OCI-LY7 (cell line): ENCODE data around the gene TPR. TPM values are rescaled to one million over a fixed set of nuclear protein-coding genes. Genes with fewer than 3 reads are reported as not detected.

ENCODE experiments used
- BruUV-seq: library from RNA; stranded (reverse); fragments of 400-500 nt; replicated peaks from 2 replicates; lab custom pipeline; 2021; lab: Mats Ljungman, UMichigan
- CTCF ChIA-PET: fragments of 300-600 bp; sonication (Branson Sonifier 250); formaldehyde crosslinking; loops from one replicate; lab custom pipeline; 2022; ENCODE audit warnings: antibody characterized with exemption; ENCODE audit not compliant: unreplicated experiment; lab: Charles Lee
- POLR2A ChIA-PET: fragments of 300-600 bp; sonication (Branson Sonifier 250); formaldehyde crosslinking; loops from one replicate; lab custom pipeline; 2022; ENCODE audit warnings: antibody characterized with exemption; lab: Charles Lee
- DNase-seq: peaks from one replicate; pipeline ENCODE4 v3.0.0-alpha.2; 2015; ENCODE audit warnings: low spot score
- H2AFZ ChIP-seq: fragments of 200-600 bp; sonication (generic), shearing (Covaris generic); 2 replicates; pipeline ENCODE4 v1.6.1; 2014; ENCODE audit warnings: mild to moderate bottlenecking, antibody characterized with exemption, low read length, moderate library complexity
- H3K27ac ChIP-seq: fragments of 200-600 bp; sonication (generic); 2 replicates; pipeline ENCODE4 v1.5.1; 2014; ENCODE audit warnings: mixed run types, low read depth, mild to moderate bottlenecking, moderate library complexity, low read length, inconsistent platforms; ENCODE audit not compliant: poor library complexity, severe bottlenecking
- H3K36me3 ChIP-seq: fragments of 200-600 bp; sonication (generic); 2 replicates; pipeline ENCODE4 v1.6.1; 2014; ENCODE audit warnings: mild to moderate bottlenecking, antibody characterized with exemption, low read length, moderate library complexity, mixed read lengths; ENCODE audit not compliant: insufficient read depth
- H3K4me1 ChIP-seq: fragments of 200-600 bp; sonication (generic); 2 replicates; pipeline ENCODE4 v1.5.1; 2014; ENCODE audit warnings: mild to moderate bottlenecking, low read length; ENCODE audit not compliant: insufficient read depth, poor library complexity, severe bottlenecking
- H3K4me2 ChIP-seq: fragments of 200-600 bp; sonication (generic); 2 replicates; pipeline ENCODE4 v1.6.1; 2014; ENCODE audit warnings: mild to moderate bottlenecking, low read length
- H3K4me3 ChIP-seq: fragments of 200-600 bp; sonication (generic); 2 replicates; pipeline ENCODE4 v1.5.1; 2014; ENCODE audit warnings: mild to moderate bottlenecking, low read depth, low read length; ENCODE audit not compliant: poor library complexity, severe bottlenecking
- H3K79me2 ChIP-seq: fragments of 200-600 bp; sonication (generic); 2 replicates; pipeline ENCODE4 v1.6.1; 2016; ENCODE audit warnings: low read depth, mild to moderate bottlenecking, low read length, moderate library complexity, mixed read lengths; ENCODE audit not compliant: insufficient read depth
- H3K9me2 ChIP-seq: fragments of 200-600 bp; sonication (generic); 2 replicates; pipeline ENCODE4 v1.6.1; 2016; ENCODE audit warnings: mild to moderate bottlenecking, low read length, mixed read lengths; ENCODE audit not compliant: insufficient read depth
- H3K9me3 ChIP-seq: fragments of 200-600 bp; sonication (generic); 2 replicates; pipeline ENCODE4 v1.6.1; 2014; ENCODE audit warnings: mild to moderate bottlenecking, mixed run types, low read length, mixed read lengths
- H4K20me1 ChIP-seq: fragments of 200-600 bp; sonication (generic); 2 replicates; pipeline ENCODE4 v1.6.1; 2014; ENCODE audit warnings: mild to moderate bottlenecking, antibody characterized with exemption, low read length, moderate library complexity, mixed read lengths; ENCODE audit not compliant: insufficient read depth
- CTCF ChIP-seq: fragments of 200-600 bp; sonication (generic); conservative IDR thresholded peaks from 2 replicates; pipeline ENCODE4 v1.5.1; 2014; ENCODE audit warnings: mild to moderate bottlenecking, antibody characterized with exemption, low read length, moderate library complexity, mixed read lengths
- EZH2phosphoT487 ChIP-seq: fragments of 200-600 bp; sonication (generic); IDR thresholded peaks from 2 replicates; pipeline ENCODE4 v1.6.1; 2018; ENCODE audit warnings: low read depth, borderline replicate concordance, mild to moderate bottlenecking, mixed run types, antibody characterized with exemption, low read length, moderate library complexity, mixed read lengths
- intact Hi-C: fragments of 100-400 bp; cut with micrococcal nuclease; formaldehyde crosslinking; loops from one replicate; pipeline ENCODE4 v1.10.0; 2022; ENCODE audit not compliant: unreplicated experiment
- total RNA-seq, 2 experiments: library from RNA; depleted of rRNA in 1 of 2; stranded (reverse); fragments of >200 nt in 1 of 2; shearing (Covaris generic) in 1 of 2; gene quantifications; 2 replicates each; pipeline ENCODE4 v1.2.3, GENCODE V29; 2014 to 2022

TPR gene
- total RNA-seq, 2 experiments from 2014 or later = 92.1 to 136 TPM

GRCh38 chr1:186418503-186418902, 43.5 kb upstream of the TPR start:
- POLR2A ChIA-PET = interaction anchor here (0.7 to 1.5 kb wide), 4 partner anchors 9 to 299 kb away, joined by 3 to 5 read pairs (median 3); no protein-coding TSS in a partner anchor
- H4K20me1 ChIP-seq = no peaks in the 10 kb centered on the region
- no peak overlapping the region for H2AFZ ChIP-seq
- DNase-seq = no peak
- CTCF ChIA-PET = interaction anchor here (0.6 kb wide), 1 partner anchor 44 kb away, joined by 3 read pairs; the partner anchor contains the start of gene TPR
- H3K27ac ChIP-seq = no peak overlapping the region
- H3K4me1 ChIP-seq = peaks cover 5% of the 10 kb centered on the region
- no peak overlapping the region for H3K4me3 ChIP-seq
- H3K9me2 ChIP-seq = no peaks in the 10 kb centered on the region
- BruUV-seq = no TSS peak
- H3K36me3 ChIP-seq = peaks cover 32% of the 10 kb centered on the region
- H3K4me2 ChIP-seq = no peak overlapping the region
- H3K79me2 ChIP-seq = no peaks in the 10 kb centered on the region
- TF ChIP-seq EZH2phosphoT487 = no peak
- no peak for TF ChIP-seq CTCF
- H3K9me3 ChIP-seq = no peaks in the 10 kb centered on the region
- intact Hi-C loops = no loop called here

GRCh38 chr1:186413319-186413718, 38.3 kb upstream of the TPR start:
- no peaks in the 10 kb centered on the region for H3K9me3 ChIP-seq
- H3K27ac ChIP-seq = no peak overlapping the region
- H2AFZ ChIP-seq = no peak overlapping the region
- TF ChIP-seq CTCF = no peak
- no peak for TF ChIP-seq EZH2phosphoT487
- intact Hi-C loops = no loop called here
- H3K4me1 ChIP-seq = no peaks in the 10 kb centered on the region
- H4K20me1 ChIP-seq = no peaks in the 10 kb centered on the region
- BruUV-seq = no TSS peak
- DNase-seq = no peak
- POLR2A ChIA-PET = interaction anchor here (0.9 to 1.5 kb wide), 2 partner anchors 28 to 1122 kb away, joined by 3 to 4 read pairs; no protein-coding TSS in a partner anchor
- H3K4me2 ChIP-seq = no peak overlapping the region
- no peak overlapping the region for H3K4me3 ChIP-seq
- CTCF ChIA-PET = no interaction called here
- H3K36me3 ChIP-seq = peaks cover 53% of the 10 kb centered on the region
- H3K9me2 ChIP-seq = no peaks in the 10 kb centered on the region
- H3K79me2 ChIP-seq = no peaks in the 10 kb centered on the region

- intact Hi-C loops = loop anchor here (10.0 kb wide), 1 partner anchor 576 kb away; no protein-coding TSS in a partner anchor
- H3K9me3 ChIP-seq = no peaks in the 10 kb centered on the region
- H3K27ac ChIP-seq = no peak overlapping the region
- no peaks in the 10 kb centered on the region for H3K9me2 ChIP-seq
- ChIA-PET POLR2A (interaction anchor here (1.2 to 1.4 kb wide), 3 partner anchors 9 to 11 kb away, joined by 3 to 5 read pairs (median 3); no protein-coding TSS in a partner anchor), CTCF (no interaction called here)
- H3K4me2 ChIP-seq = no peak overlapping the region
- H3K36me3 ChIP-seq = peaks cover 72% of the 10 kb centered on the region
- no TSS peak for BruUV-seq
- TF ChIP-seq CTCF (no peak), EZH2phosphoT487 (no peak)
- H2AFZ ChIP-seq = no peak overlapping the region
- H3K4me3 ChIP-seq = no peak overlapping the region
- no peaks in the 10 kb centered on the region for H4K20me1 ChIP-seq
- H3K79me2 ChIP-seq = no peaks in the 10 kb centered on the region
- no peaks in the 10 kb centered on the region for H3K4me1 ChIP-seq
- peak; percentile 1 for DNase-seq
Observed at GRCh38 chr1:186409091-186409490, 34.0 kb upstream of the TPR start.
